ENCODE results near the gene UGP2.
"Not testable (repeated sequence)": the region's sequence is repeated elsewhere in the genome, so short reads cannot be mapped to it uniquely, and the experiment has no call there.

The UGP2 gene

GRCh38 chr2:63841254-63842022 is at the start of gene UGP2:
TSS of gene UGP2 (plus strand) at chr2:63841896. CDS start at chr2:63842186, 290 bp downstream.
- peak; percentile 68 to 86 for DNase-seq

GRCh38 chr2:63792530-63792929 is 49.2 kb upstream of the UGP2 start:
- no peak for DNase-seq

DNA sequence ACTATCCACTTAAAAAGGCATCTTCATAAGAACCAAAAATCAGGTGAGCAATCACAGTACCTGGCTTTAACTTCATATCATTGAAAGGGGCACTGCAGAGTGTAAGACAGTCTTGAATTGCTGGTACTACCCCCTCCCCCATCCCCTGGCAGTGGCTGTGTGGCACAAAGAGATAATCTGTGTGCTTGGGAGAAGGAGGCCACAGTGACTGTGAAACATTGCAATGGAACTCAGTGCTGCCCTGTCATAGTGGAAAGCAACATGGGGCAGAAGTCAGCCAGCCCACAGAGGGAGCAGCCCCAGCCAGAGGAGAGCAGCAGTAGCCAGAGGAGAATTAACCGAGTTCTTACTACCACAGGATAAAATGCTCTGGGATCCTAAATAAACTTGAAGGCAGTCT is 45.3 kb upstream of the UGP2 start:
- DNase-seq: no peak

DNA sequence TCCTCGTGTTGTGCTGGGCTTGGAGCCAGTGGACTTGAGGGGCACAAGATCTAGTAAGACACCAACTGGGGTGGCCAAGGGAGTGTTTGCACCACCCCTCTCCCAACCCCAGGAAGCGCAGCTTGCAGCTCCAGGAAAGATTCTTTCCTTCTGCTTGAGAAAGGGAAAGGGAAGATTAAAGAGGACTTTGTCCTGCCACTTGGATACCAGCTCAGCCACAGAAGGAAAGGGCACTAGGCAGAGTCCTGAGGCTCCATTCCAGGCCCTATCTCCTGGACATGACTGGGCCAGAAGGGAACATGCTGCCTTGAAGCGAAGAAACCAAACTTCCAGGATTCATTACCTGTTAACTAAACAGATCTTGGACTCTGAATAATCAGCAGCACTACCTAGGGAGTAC is 44.9 kb upstream of the UGP2 start:
- no peak for DNase-seq

DNA sequence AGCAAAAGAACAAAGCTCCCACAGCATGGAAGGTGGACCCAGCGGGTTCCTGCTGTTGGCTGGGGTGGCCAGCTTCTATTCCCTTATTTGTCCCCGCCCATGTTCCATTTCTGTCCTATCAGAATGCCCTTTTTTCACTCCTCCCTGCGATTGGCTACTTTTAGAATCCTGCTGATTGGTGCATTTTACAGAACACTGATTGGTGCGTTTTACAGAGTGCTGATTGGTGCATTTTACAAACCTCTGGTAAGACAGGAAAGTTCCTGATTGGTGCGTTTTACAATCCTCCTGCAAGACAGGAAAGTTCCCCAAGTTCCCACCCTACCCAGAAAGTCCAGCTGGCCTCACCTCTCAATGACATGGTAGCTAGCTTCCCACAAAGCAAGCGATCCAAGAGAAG is 40.2 kb upstream of the UGP2 start:
- DNase-seq: no peak

DNA sequence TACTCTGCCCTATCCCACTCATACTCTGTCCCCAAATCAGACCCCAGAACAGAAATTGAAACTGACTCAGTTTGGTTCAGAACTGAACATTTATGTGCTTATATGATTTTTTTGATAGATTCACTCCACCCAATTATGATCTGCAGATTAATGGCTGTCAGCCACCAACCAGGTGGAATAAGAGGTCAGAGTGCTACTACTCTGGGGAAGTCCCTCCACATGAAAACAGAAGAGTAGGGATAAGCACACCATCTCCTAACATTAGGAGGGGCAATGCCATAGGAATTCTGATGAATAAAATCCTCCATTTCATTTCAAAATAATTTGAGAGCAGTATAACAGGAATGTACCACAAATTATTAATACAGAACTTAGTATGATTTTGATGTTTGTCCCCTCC is 36.3 kb upstream of the UGP2 start:
- DNase-seq: no peak

GRCh38 chr2:63808036-63808435 is 33.7 kb upstream of the UGP2 start:
- not testable (repeated sequence) for DNase-seq

- not testable (repeated sequence) for DNase-seq
Measured at GRCh38 chr2:63808911-63809310, 32.8 kb upstream of the UGP2 start.

- no peak for DNase-seq
Measured at GRCh38 chr2:63811063-63811462, 30.6 kb upstream of the UGP2 start.

- DNase-seq: not testable (repeated sequence)
Measured at GRCh38 chr2:63811870-63812269, 29.8 kb upstream of the UGP2 start.

GRCh38 chr2:63814114-63814513 is 27.6 kb upstream of the UGP2 start:
- DNase-seq: no peak

- DNase-seq: no peak
Measured at GRCh38 chr2:63817382-63817781, 24.3 kb upstream of the UGP2 start.

DNA sequence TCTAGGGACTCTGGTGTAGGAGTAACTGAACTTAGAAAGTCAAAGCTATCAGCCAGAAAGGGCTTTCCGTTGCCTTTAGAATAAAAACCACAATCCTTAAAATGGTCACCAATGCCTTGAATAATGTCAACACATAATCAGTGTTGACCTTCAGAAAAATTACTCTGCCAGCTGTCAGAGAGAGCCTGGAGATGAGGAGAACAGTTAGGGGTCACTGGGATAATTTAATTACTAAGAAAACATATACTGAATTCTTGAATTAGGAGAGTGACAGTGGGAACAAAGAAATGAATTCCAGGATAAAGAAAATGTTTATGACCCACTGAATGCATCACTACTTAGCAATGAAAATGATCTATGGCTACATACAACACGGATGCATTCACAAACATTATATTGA is 23.4 kb upstream of the UGP2 start:
- DNase-seq: no peak

- no peak for DNase-seq
Measured at GRCh38 chr2:63819256-63819655, 22.4 kb upstream of the UGP2 start.

- DNase-seq: peak in 1 of 2 experiments; percentile 55
Measured at GRCh38 chr2:63819765-63820717, 21.7 kb upstream of the UGP2 start.

GRCh38 chr2:63820969-63821368 is 20.7 kb upstream of the UGP2 start:
- no peak for DNase-seq

DNA sequence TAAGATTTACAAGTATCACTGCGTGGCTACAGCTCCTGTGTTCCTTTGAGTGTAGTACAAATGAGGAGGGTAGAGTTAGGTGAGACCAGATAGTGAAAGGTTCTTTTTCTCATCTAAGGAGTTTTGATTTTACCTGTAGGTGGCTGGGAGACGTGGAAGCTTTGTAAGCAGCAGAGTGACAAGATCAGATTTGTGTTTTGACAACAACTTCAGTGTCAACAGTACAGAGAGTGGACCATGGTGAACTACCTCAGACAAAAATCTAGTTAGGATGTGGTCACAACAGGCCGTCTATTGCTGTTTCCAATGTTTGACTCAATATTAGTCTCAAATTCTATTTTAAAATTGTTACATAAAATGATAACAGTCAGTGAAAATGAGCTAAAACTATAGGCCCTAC is 20.3 kb upstream of the UGP2 start:
- DNase-seq: no peak

GRCh38 chr2:63822478-63822877 is 19.2 kb upstream of the UGP2 start:
- no peak for DNase-seq

- no peak for DNase-seq
Measured at GRCh38 chr2:63827749-63828148, 13.9 kb upstream of the UGP2 start.

- no peak for DNase-seq
Measured at GRCh38 chr2:63831176-63831575, 10.5 kb upstream of the UGP2 start.

GRCh38 chr2:63834401-63834800 is 7.3 kb upstream of the UGP2 start:
- DNase-seq: no peak

- DNase-seq: no peak
Measured at GRCh38 chr2:63837036-63837594, 4.6 kb upstream of the UGP2 start.

GRCh38 chr2:63840081-63840784 is 1.5 kb upstream of the UGP2 start:
- DNase-seq: peak in 1 of 2 experiments; percentile 72

All from NCI-H524 (cell line).